B cell (primary cell): ENCODE measurements around the gene GJE1. TPM values are rescaled to one million over a fixed set of nuclear protein-coding genes. Genes with fewer than 3 reads are reported as not detected.

Source experiments
- ATAC-seq: fragments of 200-7000 bp; cut with Tn5 transposase; one replicate; pipeline ENCODE4 v1.10.0; 2021; ENCODE audit warnings: low read depth, mild to moderate bottlenecking, moderate number of reproducible peaks, moderate library complexity
- CTCF ChIA-PET: fragments of 350-600 bp; sonication (Branson Sonifier 250); formaldehyde crosslinking; loops from one replicate; lab custom pipeline; 2021; ENCODE audit warnings: antibody characterized with exemption, inconsistent platforms; lab: Charles Lee
- POLR2A ChIA-PET: fragments of 350-600 bp; sonication (Branson Sonifier 250); formaldehyde crosslinking; loops from one replicate; lab custom pipeline; 2021; ENCODE audit warnings: antibody characterized with exemption; lab: Charles Lee
- DNase-seq: peaks from one replicate; pipeline ENCODE4 v3.0.0; 2013
- H2AFZ ChIP-seq: 2 replicates; pipeline ENCODE4 v1.6.1; 2012; ENCODE audit warnings: mild to moderate bottlenecking, low read depth, low read length; ENCODE audit not compliant: insufficient read depth, poor library complexity, severe bottlenecking
- H3K27ac ChIP-seq, 2 donors: 1 replicate in 1 of 2; 2 replicates in 1 of 2; pipeline ENCODE4 v1.5.1; 2012 to 2013; ENCODE audit warnings: low read length in 2 of 2, mild to moderate bottlenecking in 2 of 2, moderate library complexity in 1 of 2
- H3K27me3 ChIP-seq, 4 experiments: fragments of 200-600 bp in 1 of 4; sonication (generic) in 1 of 4; replicated peaks in 1 of 4; 1 replicate in 2 of 4; 2 replicates in 2 of 4; pipeline versions ENCODE4 v1.6.1 to v1.7.0; 2013 to 2016; ENCODE audit warnings: low read length in 3 of 4, mild to moderate bottlenecking in 2 of 4, mixed read lengths in 1 of 4, moderate library complexity in 1 of 4; ENCODE audit not compliant: insufficient read depth in 4 of 4, control insufficient read depth in 3 of 4; ENCODE audit errors: control extremely low read depth in 1 of 4
- H3K36me3 ChIP-seq, 2 experiments: replicated peaks in 1 of 2; 1 replicate in 1 of 2; 2 replicates in 1 of 2; pipeline versions ENCODE4 v1.6.1 to v1.7.1; 2013; ENCODE audit warnings: low read length in 1 of 2; ENCODE audit not compliant: insufficient read depth in 2 of 2, control insufficient read depth in 1 of 2; ENCODE audit errors: control extremely low read depth in 1 of 2, extremely low read depth in 1 of 2
- H3K4me1 ChIP-seq, 2 donors: fragments of 200-600 bp in 1 of 2; sonication (generic) in 1 of 2; 1 replicate in 1 of 2; 2 replicates in 1 of 2; pipeline versions ENCODE4 v1.5.1 to v1.6.1; 2013 to 2017; ENCODE audit warnings: low read length in 2 of 2; ENCODE audit not compliant: control insufficient read depth in 2 of 2, insufficient read depth in 2 of 2
- H3K4me2 ChIP-seq: replicated peaks from 2 replicates; pipeline ENCODE3; 2012; ENCODE audit warnings: mild to moderate bottlenecking, low read depth, low read length; ENCODE audit not compliant: poor library complexity, severe bottlenecking
- H3K4me3 ChIP-seq, 5 experiments: fragments of 200-600 bp in 1 of 5; sonication (generic) in 1 of 5; 1 replicate in 3 of 5; 2 replicates in 2 of 5; pipeline versions ENCODE4 v1.5.1 to v1.7.0; 2011 to 2016; ENCODE audit warnings: low read length in 4 of 5, mild to moderate bottlenecking in 4 of 5, low read depth in 2 of 5, control low read depth in 1 of 5, moderate library complexity in 1 of 5; ENCODE audit not compliant: insufficient read depth in 1 of 5; ENCODE audit errors: control extremely low read depth in 1 of 5, extremely low read depth in 1 of 5
- H3K79me2 ChIP-seq: fragments of 200-600 bp; sonication (generic); one replicate; pipeline ENCODE4 v1.6.0; 2016; ENCODE audit warnings: low read length; ENCODE audit not compliant: control insufficient read depth, insufficient read depth
- H3K9ac ChIP-seq: fragments of 200-600 bp; sonication (generic); 2 replicates; pipeline ENCODE4 v1.6.1; 2017; ENCODE audit warnings: mild to moderate bottlenecking, low read length, moderate library complexity
- H3K9me3 ChIP-seq, 3 donors: one replicate each; pipeline versions ENCODE4 v1.6.1 to v1.7.1; 2013; ENCODE audit warnings: low read length in 2 of 3; ENCODE audit not compliant: control insufficient read depth in 2 of 3, insufficient read depth in 1 of 3; ENCODE audit errors: control extremely low read depth in 1 of 3
- H4K20me1 ChIP-seq: 2 replicates; pipeline ENCODE4 v1.6.0; 2012; ENCODE audit warnings: mild to moderate bottlenecking, low read length; ENCODE audit not compliant: insufficient read depth, control insufficient read depth, poor library complexity, severe bottlenecking
- H3K27ac Mint-ChIP-seq: one replicate; pipeline ENCODE4 v1.8.0; 2021; ENCODE audit warnings: mixed read lengths
- H3K27me3 Mint-ChIP-seq: one replicate; pipeline ENCODE4 v1.8.0; 2021; ENCODE audit warnings: mixed read lengths
- H3K4me1 Mint-ChIP-seq: one replicate; pipeline ENCODE4 v1.8.0; 2021; ENCODE audit warnings: mixed read lengths
- H3K4me3 Mint-ChIP-seq: one replicate; pipeline ENCODE4 v1.8.0; 2021; ENCODE audit warnings: mixed read lengths
- H3K9me3 Mint-ChIP-seq: one replicate; pipeline ENCODE4 v1.8.0; 2022; ENCODE audit warnings: mixed read lengths; ENCODE audit not compliant: insufficient read depth
- CTCF ChIP-seq: fragments of 200-600 bp; IDR thresholded peaks from one replicate; pipeline ENCODE4 v1.8.0; 2022; ENCODE audit warnings: antibody characterized with exemption, mild to moderate bottlenecking
- EZH2 ChIP-seq: IDR thresholded peaks from 2 replicates; pipeline ENCODE4 v1.6.1; 2012; ENCODE audit warnings: borderline replicate concordance, low read depth, mild to moderate bottlenecking, moderate library complexity, low read length; ENCODE audit not compliant: insufficient read depth, poor library complexity, severe bottlenecking
- WGBS: methylation state at CpG from one replicate; pipeline ENCODE4 v1.1.5; 2013; ENCODE audit warnings: missing lambda C conversion rate; ENCODE audit not compliant: insufficient coverage; 5-methylcytosine and 5-hydroxymethylcytosine counted together
- intact Hi-C: fragments of 100-400 bp; cut with micrococcal nuclease; formaldehyde crosslinking; loops from one replicate; pipeline ENCODE4 v1.10.0; 2022
- polyA plus RNA-seq: library from polyadenylated mRNA; depleted of rRNA; stranded (reverse); fragments of >200 nt; gene quantifications from 2 replicates; pipeline ENCODE4 v1.2.3, GENCODE V29; 2012
- total RNA-seq, 2 donors: library from RNA; stranded (reverse); fragments of 120-200 nt in 1 of 2; gene quantifications; 1 replicate in 1 of 2; 2 replicates in 1 of 2; pipeline versions ENCODE4 v1.2.3 to v1.2.4, GENCODE V29; 2013 to 2022

The GJE1 gene
- total and polyA plus RNA-seq, 2 donors (not counting 1 experiment from before 2014, with no cell fraction given), result not detected

GRCh38 chr6:142183351-142183750, 50.6 kb downstream of the GJE1 start:
- H3K4me3 Mint-ChIP-seq, result no peak overlapping the region
- Histone ChIP-seq H3K9me3 (peaks cover 0 to 4% (median 0%) of the 10 kb centered on the region in 3 donors), H3K4me2 (no peak overlapping the region), H3K27ac (no peak overlapping the region), H3K36me3 (peaks cover 4% of the 10 kb centered on the region in 2 experiments), H4K20me1 (no peaks in the 10 kb centered on the region), H3K9ac (no peak overlapping the region), H3K4me1 (no peaks in the 10 kb centered on the region), H3K4me3 (no peak overlapping the region), H3K79me2 (no peaks in the 10 kb centered on the region), H3K27me3 (no peaks in the 10 kb centered on the region), H2AFZ (no peak overlapping the region)
- POLR2A ChIA-PET, result no interaction called here
- intact Hi-C loops, result no loop called here
- DNase-seq, result no peak
- peaks cover under 1% of the 10 kb centered on the region for H3K9me3 Mint-ChIP-seq
- no peak for ATAC-seq
- no peak for TF ChIP-seq EZH2
- peaks cover 8% of the 10 kb centered on the region for H3K4me1 Mint-ChIP-seq
- no CpG with 5 or more reads among the region's 1 CpG for WGBS
- H3K27ac Mint-ChIP-seq, result no peak overlapping the region
- CTCF ChIA-PET, result no interaction called here
- no peaks in the 10 kb centered on the region for H3K27me3 Mint-ChIP-seq

- ChIA-PET CTCF (no interaction called here), POLR2A (no interaction called here)
- H3K27ac Mint-ChIP-seq, result no peak overlapping the region
- Histone ChIP-seq H3K36me3 (peaks cover 0 to 6% of the 10 kb centered on the region in 2 experiments), H3K27me3 (no peaks in the 10 kb centered on the region), H3K9me3 (peaks cover 0 to under 1% (median 0%) of the 10 kb centered on the region in 3 donors), H3K4me3 (no peak overlapping the region), H3K4me1 (no peaks in the 10 kb centered on the region), H3K79me2 (no peaks in the 10 kb centered on the region), H2AFZ (no peak overlapping the region), H3K9ac (no peak overlapping the region), H4K20me1 (no peaks in the 10 kb centered on the region), H3K27ac (no peak overlapping the region), H3K4me2 (no peak overlapping the region)
- DNase-seq (no peak), ATAC-seq (no peak)
- no CpG with 5 or more reads among the region's 2 CpGs for WGBS
- H3K9me3 Mint-ChIP-seq, result no peaks in the 10 kb centered on the region
- intact Hi-C loops, result no loop called here
- H3K27me3 Mint-ChIP-seq, result no peaks in the 10 kb centered on the region
- TF ChIP-seq CTCF (no peak), EZH2 (no peak)
- H3K4me1 Mint-ChIP-seq, result peaks cover 8% of the 10 kb centered on the region
- no peak overlapping the region for H3K4me3 Mint-ChIP-seq
These were observed 51.6 kb downstream of the GJE1 start for GRCh38 chr6:142184307-142184706.

Other genes starting within 250 kb of the GJE1 start
- not detected in 2 replicates for gene NMBR, start 14.2 kb downstream of the GJE1 start, total RNA-seq
- 0.09 TPM in 1 of 2 replicates, not detected in the other for gene NMBR, start 14.2 kb downstream of the GJE1 start, polyA plus RNA-seq
- 26.2 and 27.9 TPM in 2 replicates for gene VTA1, start 14.3 kb downstream of the GJE1 start, total RNA-seq
- gene VTA1, start 14.3 kb downstream of the GJE1 start, polyA plus RNA-seq, result 16.3 and 19.8 TPM in 2 replicates
- not detected in 2 replicates for gene ADGRG6, start 169.1 kb downstream of the GJE1 start, total RNA-seq
- gene ADGRG6, start 169.1 kb downstream of the GJE1 start, polyA plus RNA-seq, result 0.03 TPM in 1 of 2 replicates, not detected in the other